KG1 (cell line): Measurements from ENCODE around the gene SAPCD1.
"Not testable (repeated sequence)": the region's sequence is repeated elsewhere in the genome, so short reads cannot be mapped to it uniquely, and the experiment has no call there.

ENCODE experiments used
- DNase-seq: peaks from one replicate; lab custom pipeline; 2025; lab: John Stamatoyannopoulos, UW

Gene SAPCD1

DNA sequence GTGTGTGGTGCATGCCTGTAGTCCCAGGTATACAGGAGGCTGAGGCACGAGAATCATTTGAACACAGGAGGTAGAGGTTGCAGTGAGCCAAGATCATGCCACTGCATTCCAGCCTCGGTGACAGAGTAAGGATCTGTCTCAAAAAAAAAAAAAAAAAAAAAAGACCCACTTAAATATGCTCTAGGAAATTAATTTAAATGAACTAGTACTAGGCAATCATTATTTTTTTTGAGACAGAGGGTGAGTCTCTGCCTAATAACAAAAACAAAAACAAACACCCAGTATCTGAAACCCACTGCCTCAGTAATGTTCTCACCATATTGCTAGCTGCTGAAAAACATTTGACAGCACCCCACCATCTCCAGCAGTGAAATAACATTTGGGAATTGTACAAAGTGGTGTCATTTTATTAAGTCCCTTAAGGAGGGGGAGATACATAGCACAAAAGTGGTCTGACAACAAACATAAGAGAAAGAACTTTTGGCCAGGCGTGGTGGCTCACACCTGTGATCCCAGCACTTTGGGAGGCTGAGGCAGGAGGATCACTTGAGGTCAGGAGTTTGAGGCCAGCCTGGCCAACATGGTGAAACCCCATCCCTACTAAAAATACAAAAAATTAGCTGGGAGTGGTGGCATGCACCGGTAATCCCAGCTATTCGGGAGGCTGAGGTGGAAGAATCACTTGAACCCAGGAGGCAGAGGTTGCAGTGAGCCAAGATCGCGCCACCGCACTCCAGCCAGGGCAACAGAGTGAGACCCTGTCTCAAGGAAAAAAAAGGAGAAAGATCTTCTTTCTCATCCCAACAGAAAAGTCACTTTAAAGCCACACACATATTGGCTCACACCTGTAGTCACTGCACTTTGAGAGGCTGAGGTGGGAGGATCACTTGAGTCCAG lies 38.8 kb downstream of the SAPCD1 start:
- DNase-seq = not testable (repeated sequence)

DNA sequence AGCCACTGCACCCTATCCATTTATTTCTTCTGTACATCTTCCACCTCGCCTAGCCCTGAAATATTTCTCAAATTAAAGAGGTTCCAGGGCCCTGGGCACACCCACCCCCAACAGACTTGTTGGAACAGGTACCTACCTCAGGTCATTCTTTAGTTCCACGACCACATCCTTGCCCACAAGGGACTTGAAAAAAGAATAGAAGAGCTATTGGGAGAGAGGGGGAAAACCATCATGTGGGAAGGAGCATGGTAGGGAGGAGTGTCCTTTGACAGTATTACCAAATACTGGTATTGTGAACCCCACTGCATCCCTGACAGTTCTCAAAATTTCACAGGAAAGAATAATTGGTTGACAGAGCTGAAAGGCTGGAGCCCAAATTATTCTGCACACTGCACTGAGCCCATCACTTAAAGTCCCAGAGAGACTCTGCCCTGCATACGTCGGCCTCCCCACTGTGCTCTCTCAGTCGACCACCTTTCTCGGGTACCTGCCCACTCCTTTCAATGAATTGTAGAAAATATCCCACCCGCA lies 43.5 kb downstream of the SAPCD1 start:
- DNase-seq = no peak

DNA sequence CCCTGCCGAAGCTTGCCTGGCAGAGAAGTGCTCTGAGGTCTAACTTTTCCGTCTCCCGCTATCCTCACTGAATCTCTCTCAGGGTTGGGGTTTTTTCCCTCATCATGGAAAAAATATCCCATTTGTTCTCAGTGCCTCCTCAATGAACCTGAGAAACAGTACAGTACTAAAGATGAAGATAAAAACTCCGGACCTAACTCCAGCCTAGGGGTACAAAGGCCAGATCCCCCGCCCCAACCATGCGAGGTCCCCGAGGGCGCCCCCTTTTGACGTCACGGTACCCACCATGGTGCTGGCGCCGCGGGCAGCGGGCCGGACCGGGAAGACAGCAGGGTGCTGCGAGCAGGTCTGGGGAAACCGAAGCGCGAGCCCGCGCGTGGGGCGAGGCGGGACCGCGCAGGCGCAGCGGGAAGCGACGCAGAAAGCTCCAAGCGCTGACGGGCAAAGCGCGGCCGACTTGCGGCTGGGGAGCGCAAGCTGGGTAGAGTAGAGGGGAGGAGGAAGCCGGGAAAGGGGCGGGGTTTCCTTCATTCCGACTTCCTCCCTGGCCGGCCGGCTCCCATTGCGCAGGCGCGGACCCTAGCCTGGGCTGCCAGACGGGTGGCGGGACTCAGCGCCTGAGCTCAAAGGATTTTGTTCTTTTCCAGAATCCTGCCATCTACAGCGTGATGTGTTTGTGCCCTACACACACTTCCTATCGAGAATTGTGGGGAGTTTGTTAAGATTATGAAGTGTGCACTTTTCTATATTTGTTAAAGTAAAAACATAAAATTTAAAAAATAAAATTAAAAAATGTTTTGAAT lies 44.2 kb downstream of the SAPCD1 start, which contains the start of gene LSM2:
TSS of gene LSM2 (minus strand) at position 497 of the 803 bp plus-strand sequence. CDS start at position 288, 209 bp downstream.
- DNase-seq = peak; percentile 92

DNA sequence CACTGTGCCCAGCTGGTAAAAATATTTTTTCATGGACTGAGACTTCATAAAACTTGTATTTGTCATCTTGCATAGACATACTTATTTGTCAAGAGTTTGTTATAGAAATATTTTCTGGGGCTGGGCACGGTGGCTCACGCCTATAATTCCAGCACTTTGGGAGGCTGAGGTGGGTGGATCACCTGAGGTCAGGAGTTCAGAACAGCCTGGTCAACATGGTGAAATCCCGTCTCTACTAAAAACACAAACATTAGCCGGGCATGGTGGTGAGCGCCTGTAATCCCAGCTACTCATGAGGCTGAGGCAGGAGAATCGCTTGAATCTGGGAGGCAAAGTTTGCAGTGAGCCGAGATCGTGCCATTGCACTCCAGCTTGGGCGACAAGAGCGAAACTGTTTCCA lies 46.1 kb downstream of the SAPCD1 start:
- DNase-seq = not testable (repeated sequence)

DNA sequence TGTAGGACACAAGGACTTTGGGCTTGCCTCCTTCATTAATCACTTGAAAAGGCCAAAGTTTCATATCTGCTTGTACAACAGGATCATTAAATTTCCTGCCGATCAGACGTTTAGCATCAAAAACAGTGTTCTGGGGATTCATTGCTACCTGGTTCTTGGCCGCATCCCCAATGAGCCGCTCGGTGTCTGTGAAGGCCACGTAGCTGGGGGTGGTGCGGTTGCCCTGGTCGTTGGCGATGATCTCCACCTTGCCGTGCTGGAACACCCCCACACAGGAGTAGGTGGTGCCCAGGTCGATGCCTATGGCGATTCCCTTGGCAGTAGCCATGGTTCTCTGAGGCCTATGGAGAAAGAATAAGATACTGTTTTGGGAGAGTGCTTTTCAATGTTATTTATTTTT lies 49.2 kb downstream of the SAPCD1 start:
- DNase-seq = no peak

GRCh38 chr6:31813465-31813849 lies 51.0 kb downstream of the SAPCD1 start:
- no peak for DNase-seq
